GM23248 (cell line): ENCODE results near the gene JAK2. TPM values are rescaled to one million over a fixed set of nuclear protein-coding genes. Genes with fewer than 3 reads are reported as not detected.
A peak's percentile ranks its signal among the peaks of the same experiment; 100 is the strongest.

ENCODE experiments used
- DNase-seq: peaks from one replicate; pipeline ENCODE4 v3.0.0-alpha.2; 2015
- H2AFZ ChIP-seq: fragments of 200-600 bp; sonication (generic); 2 replicates; pipeline ENCODE4 v1.6.1; 2016; ENCODE audit warnings: antibody characterized with exemption
- H3F3A ChIP-seq: fragments of 200-600 bp; sonication (generic); 2 replicates; pipeline ENCODE4 v1.6.1; 2016; ENCODE audit warnings: mild to moderate bottlenecking, antibody characterized with exemption, mixed run types; ENCODE audit not compliant: insufficient read depth
- H3K27ac ChIP-seq: fragments of 200-600 bp; sonication (generic); 2 replicates; pipeline ENCODE4 v1.5.1; 2016; ENCODE audit warnings: mild to moderate bottlenecking
- H3K27me3 ChIP-seq: fragments of 200-600 bp; sonication (generic); replicated peaks from 2 replicates; pipeline ENCODE4 v1.6.1; 2016; ENCODE audit warnings: mild to moderate bottlenecking; ENCODE audit not compliant: insufficient read depth
- H3K36me3 ChIP-seq: fragments of 200-600 bp; sonication (generic); 2 replicates; pipeline ENCODE4 v1.6.1; 2016; ENCODE audit warnings: low read depth, mild to moderate bottlenecking
- H3K4me1 ChIP-seq: fragments of 200-600 bp; sonication (generic); 2 replicates; pipeline ENCODE4 v1.6.1; 2016; ENCODE audit warnings: mild to moderate bottlenecking; ENCODE audit not compliant: insufficient read depth
- H3K4me2 ChIP-seq: fragments of 200-600 bp; sonication (generic); one replicate; pipeline ENCODE4 v1.6.1; 2016; ENCODE audit warnings: mild to moderate bottlenecking; ENCODE audit not compliant: unreplicated experiment
- H3K4me3 ChIP-seq: fragments of 200-600 bp; sonication (generic); 2 replicates; pipeline ENCODE4 v1.5.1; 2016; ENCODE audit warnings: mild to moderate bottlenecking
- H3K79me2 ChIP-seq: fragments of 200-600 bp; sonication (generic); 2 replicates; pipeline ENCODE4 v1.6.1; 2016; ENCODE audit warnings: mild to moderate bottlenecking; ENCODE audit not compliant: insufficient read depth
- H3K9ac ChIP-seq: fragments of 200-600 bp; sonication (generic); 2 replicates; pipeline ENCODE4 v1.6.1; 2016; ENCODE audit warnings: mild to moderate bottlenecking
- H3K9me2 ChIP-seq: fragments of 200-600 bp; sonication (generic); 2 replicates; pipeline ENCODE4 v1.6.1; 2016; ENCODE audit warnings: mixed run types, mild to moderate bottlenecking, moderate library complexity; ENCODE audit not compliant: insufficient read depth
- H3K9me3 ChIP-seq: fragments of 200-600 bp; sonication (generic); one replicate; pipeline ENCODE4 v1.6.1; 2017; ENCODE audit warnings: low read depth
- H4K20me1 ChIP-seq: fragments of 200-600 bp; sonication (generic); 2 replicates; pipeline ENCODE4 v1.6.0; 2016; ENCODE audit not compliant: insufficient read depth
- EZH2 ChIP-seq: fragments of 200-600 bp; sonication (generic); IDR thresholded peaks from 2 replicates; pipeline ENCODE4 v1.6.1; 2018; ENCODE audit warnings: antibody characterized with exemption, mild to moderate bottlenecking; ENCODE audit not compliant: insufficient read depth, poor library complexity, severe bottlenecking
- EZH2phosphoT487 ChIP-seq: fragments of 200-600 bp; sonication (generic); IDR thresholded peaks from 2 replicates; pipeline ENCODE4 v1.6.1; 2018; ENCODE audit warnings: antibody characterized with exemption, moderate library complexity, mild to moderate bottlenecking, low read depth; ENCODE audit not compliant: insufficient read depth
- WGBS, 2 experiments: methylation state at CpG; one replicate each; pipeline ENCODE4 v1.1.6; 2015 to 2017; ENCODE audit warnings: low lambda C conversion rate in 2 of 2, low coverage in 1 of 2; ENCODE audit errors: missing lambda C conversion rate in 2 of 2; 5-methylcytosine and 5-hydroxymethylcytosine counted together
- in situ Hi-C: fragments of 300-500 bp; cut with MboI; formaldehyde crosslinking; loops from 2 replicates; pipeline ENCODE4 v1.15.0; 2020
- polyA plus RNA-seq: library from polyadenylated mRNA; unstranded; fragments of >200 nt; fragmentation: Nextera tagmentation; extraction: Ambion mirVana; gene quantifications from 2 replicates; pipeline ENCODE4 v1.2.1, GENCODE V29; 2016
- total RNA-seq: library from RNA; depleted of rRNA; stranded (reverse); fragments of >200 nt; shearing (Covaris generic); gene quantifications from 2 replicates; pipeline ENCODE4 v1.2.3, GENCODE V29; 2014

The JAK2 gene
- total and polyA plus RNA-seq, 2 experiments from 2014 or later: 5.0 to 6.5 TPM

- in situ Hi-C loops: no loop called here
- H3K9me2 ChIP-seq: no peaks in the 10 kb centered on the region
- TF ChIP-seq EZH2: no peak
- no peak for TF ChIP-seq EZH2phosphoT487
Measured at GRCh38 chr9:5044160-5044559, 59.1 kb downstream of the JAK2 start.

GRCh38 chr9:5052838-5053237 lies 67.8 kb downstream of the JAK2 start:
- Histone ChIP-seq H3K4me3 (no peak overlapping the region), H3K4me2 (no peak overlapping the region), H3K79me2 (no peaks in the 10 kb centered on the region), H3K36me3 (peaks cover 4% of the 10 kb centered on the region; the same call in 1 of the 2 replicates), H3K9me3 (no peaks in the 10 kb centered on the region), H2AFZ (no peak overlapping the region), H3K27ac (no peak overlapping the region), H3K9me2 (no peaks in the 10 kb centered on the region), H3K9ac (no peak overlapping the region), H3F3A (peaks cover 20% of the 10 kb centered on the region), H3K27me3 (no peaks in the 10 kb centered on the region), H3K4me1 (peaks cover 9% of the 10 kb centered on the region; the same call in 1 of the 2 replicates), H4K20me1 (no peaks in the 10 kb centered on the region)
- DNase-seq: peak; percentile 45
- in situ Hi-C loops: no loop called here
- no peak for TF ChIP-seq EZH2
- TF ChIP-seq EZH2phosphoT487: no peak
- WGBS, 2 experiments: 94 to 100% methylated on average over 1 of the region's 1 CpG

More at GRCh38 chr9:5044160-5044559, 59.1 kb downstream of the JAK2 start:
- Histone ChIP-seq H3K9ac (no peak overlapping the region), H3K36me3 (peaks cover 4% of the 10 kb centered on the region; the same call in 1 of the 2 replicates), H3K4me2 (no peak overlapping the region), H3K9me3 (no peaks in the 10 kb centered on the region), H3K4me1 (no peaks in the 10 kb centered on the region), H3K4me3 (no peak overlapping the region), H2AFZ (no peak overlapping the region), H3K27me3 (no peaks in the 10 kb centered on the region), H4K20me1 (no peaks in the 10 kb centered on the region), H3F3A (no peaks in the 10 kb centered on the region), H3K79me2 (no peaks in the 10 kb centered on the region), H3K27ac (no peak overlapping the region)
- WGBS, 2 experiments: 84 to 88% methylated on average over 4 of the region's 4 CpGs
- DNase-seq: no peak

GRCh38 chr9:5062631-5063030 lies 77.6 kb downstream of the JAK2 start:
- TF ChIP-seq EZH2phosphoT487 (no peak), EZH2 (no peak)
- no peak overlapping the region for H3K4me3 ChIP-seq
- no peaks in the 10 kb centered on the region for H3F3A ChIP-seq
- H2AFZ ChIP-seq: no peak overlapping the region
- no peak overlapping the region for H3K4me2 ChIP-seq
- no peak overlapping the region for H3K27ac ChIP-seq
- H3K9ac ChIP-seq: no peak overlapping the region
- WGBS, 2 experiments: 96% methylated on average over 1 of the region's 1 CpG
- H3K4me1 ChIP-seq: no peaks in the 10 kb centered on the region
- H3K27me3 ChIP-seq: no peaks in the 10 kb centered on the region
- no peak for DNase-seq
- no peaks in the 10 kb centered on the region for H3K9me3 ChIP-seq
- in situ Hi-C loops: no loop called here
- H3K79me2 ChIP-seq: no peaks in the 10 kb centered on the region
- no peaks in the 10 kb centered on the region for H4K20me1 ChIP-seq
- no peaks in the 10 kb centered on the region for H3K9me2 ChIP-seq
- H3K36me3 ChIP-seq: no peaks in the 10 kb centered on the region

GRCh38 chr9:5072871-5073270 lies 87.8 kb downstream of the JAK2 start:
- WGBS, 2 experiments: 42 to 50% methylated on average over 1 of the region's 1 CpG
- in situ Hi-C loops: no loop called here

GRCh38 chr9:5073701-5074100 lies 88.6 kb downstream of the JAK2 start:
- H3K36me3 ChIP-seq: peaks cover 30% of the 10 kb centered on the region
- no peak overlapping the region for H3K4me2 ChIP-seq
- H3K4me1 ChIP-seq: no peaks in the 10 kb centered on the region
- no peak overlapping the region for H2AFZ ChIP-seq
- H3K9ac ChIP-seq: no peak overlapping the region
- WGBS, 2 experiments: 57 to 61% methylated on average over 1 of the region's 1 CpG
- in situ Hi-C loops: no loop called here
- H3K27ac ChIP-seq: no peak overlapping the region
- no peaks in the 10 kb centered on the region for H3F3A ChIP-seq
- H3K9me2 ChIP-seq: no peaks in the 10 kb centered on the region
- no peaks in the 10 kb centered on the region for H3K9me3 ChIP-seq
- TF ChIP-seq EZH2 (no peak), EZH2phosphoT487 (no peak)
- no peaks in the 10 kb centered on the region for H4K20me1 ChIP-seq
- no peaks in the 10 kb centered on the region for H3K27me3 ChIP-seq
- no peaks in the 10 kb centered on the region for H3K79me2 ChIP-seq
- no peak overlapping the region for H3K4me3 ChIP-seq
- peak; percentile 4 for DNase-seq

More at GRCh38 chr9:5072871-5073270, 87.8 kb downstream of the JAK2 start:
- H3K4me2 ChIP-seq: no peak overlapping the region
- no peak overlapping the region for H3K27ac ChIP-seq
- H3K9me3 ChIP-seq: no peaks in the 10 kb centered on the region
- H3K27me3 ChIP-seq: no peaks in the 10 kb centered on the region
- H3F3A ChIP-seq: no peaks in the 10 kb centered on the region
- peak; percentile 2 for DNase-seq
- H3K36me3 ChIP-seq: peaks cover 30% of the 10 kb centered on the region
- H3K79me2 ChIP-seq: no peaks in the 10 kb centered on the region
- no peaks in the 10 kb centered on the region for H3K9me2 ChIP-seq
- no peak overlapping the region for H3K9ac ChIP-seq
- no peak overlapping the region for H3K4me3 ChIP-seq
- H3K4me1 ChIP-seq: no peaks in the 10 kb centered on the region
- H2AFZ ChIP-seq: no peak overlapping the region
- H4K20me1 ChIP-seq: no peaks in the 10 kb centered on the region
- TF ChIP-seq EZH2 (no peak), EZH2phosphoT487 (no peak)
